Measurements from ENCODE around the gene PHKG2. TPM values are rescaled to one million over a fixed set of nuclear protein-coding genes. Genes with fewer than 3 reads are reported as not detected.

PHKG2 gene
- total RNA-seq, 1 donor from 2014 or later = 21.2 TPM

- no peak for DNase-seq (ENCODE audit: low read depth, low spot score)
These were observed 7.9 kb downstream of the PHKG2 start for GRCh38 chr16:30755955-30756780.

- no peak for DNase-seq (ENCODE audit: low read depth, low spot score)
These were observed 8.5 kb downstream of the PHKG2 start for GRCh38 chr16:30756781-30757100.

GRCh38 chr16:30757316-30757715 is 9.1 kb downstream of the PHKG2 start:
- DNase-seq (ENCODE audit: low read depth, low spot score) = no peak

GRCh38 chr16:30758988-30759491 is 10.8 kb downstream of the PHKG2 start:
- DNase-seq (ENCODE audit: low read depth, low spot score) = no peak

- no peak for DNase-seq (ENCODE audit: low read depth, low spot score)
These were observed 11.9 kb downstream of the PHKG2 start for GRCh38 chr16:30760001-30760559.

GRCh38 chr16:30760577-30761426 is 12.6 kb downstream of the PHKG2 start:
- DNase-seq (ENCODE audit: low read depth, low spot score) = no peak

GRCh38 chr16:30761427-30761927 is 13.3 kb downstream of the PHKG2 start:
- DNase-seq (ENCODE audit: low read depth, low spot score) = no peak

GRCh38 chr16:30761928-30762902 is 14.0 kb downstream of the PHKG2 start, which contains the start of the genes CFAP119 and RNF40:
Gene CFAP119 (minus strand): TSS chr16:30762062. CDS start chr16:30761748, 314 bp downstream.
Gene RNF40 (plus strand): TSS chr16:30762322. CDS start chr16:30762546, 224 bp downstream.
- peak; percentile 95 for DNase-seq (ENCODE audit: low read depth, low spot score)

- DNase-seq (ENCODE audit: low read depth, low spot score) = no peak
These were observed 14.9 kb downstream of the PHKG2 start for GRCh38 chr16:30762991-30763725.

GRCh38 chr16:30764086-30764485 is 15.9 kb downstream of the PHKG2 start:
- DNase-seq (ENCODE audit: low read depth, low spot score) = no peak

GRCh38 chr16:30764816-30765465 is 16.7 kb downstream of the PHKG2 start:
- no peak for DNase-seq (ENCODE audit: low read depth, low spot score)

- DNase-seq (ENCODE audit: low read depth, low spot score) = no peak
These were observed 18.1 kb downstream of the PHKG2 start for GRCh38 chr16:30766206-30766932.

- no peak for DNase-seq (ENCODE audit: low read depth, low spot score)
These were observed 18.7 kb downstream of the PHKG2 start for GRCh38 chr16:30766933-30767284.

- DNase-seq (ENCODE audit: low read depth, low spot score) = no peak
These were observed 19.7 kb downstream of the PHKG2 start for GRCh38 chr16:30767767-30768465.

GRCh38 chr16:30768583-30769181 is 20.5 kb downstream of the PHKG2 start:
- DNase-seq (ENCODE audit: low read depth, low spot score) = no peak

- no peak for DNase-seq (ENCODE audit: low read depth, low spot score)
These were observed 21.3 kb downstream of the PHKG2 start for GRCh38 chr16:30769379-30770089.

GRCh38 chr16:30771726-30772125 is 23.5 kb downstream of the PHKG2 start:
- DNase-seq (ENCODE audit: low read depth, low spot score) = no peak
